ENCODE data around the gene OR52A5. TPM values are rescaled to one million over a fixed set of nuclear protein-coding genes. Genes with fewer than 3 reads are reported as not detected.

Gene OR52A5
- total and polyA plus RNA-seq, 2 experiments from 2014 or later, result 0.11 to 0.24 TPM

GRCh38 chr11:5081405-5081804, 56.8 kb downstream of the OR52A5 start (continued):
- TF ChIP-seq ZNF331 (CRISPR knock-in tag; IDR thresholded peaks at IDR 0.05; ENCODE audit: low read depth) (no peak), JUNB (IDR thresholded peaks at IDR 0.05; ENCODE audit: unreplicated experiment) (no peak)

Other genes starting within 250 kb of the OR52A5 start
- not detected in 2 replicates for gene OR51A7, start 234.6 kb downstream of the OR52A5 start, total RNA-seq (2014; rRNA removed; shearing (Covaris generic))
- gene OR51A7, start 234.6 kb downstream of the OR52A5 start, polyA plus RNA-seq (2016; fragmentation: Nextera tagmentation; extraction: Ambion mirVana), result not detected in 2 replicates
- gene OR51G2, start 219.0 kb downstream of the OR52A5 start, total RNA-seq (2014; rRNA removed; shearing (Covaris generic)), result not detected in 2 replicates
- gene OR51G2, start 219.0 kb downstream of the OR52A5 start, polyA plus RNA-seq (2016; fragmentation: Nextera tagmentation; extraction: Ambion mirVana), result not detected in 2 replicates
- not detected in 2 replicates for gene OR51G1, start 214.0 kb downstream of the OR52A5 start, total RNA-seq (2014; rRNA removed; shearing (Covaris generic))
- not detected in 2 replicates for gene OR51G1, start 214.0 kb downstream of the OR52A5 start, polyA plus RNA-seq (2016; fragmentation: Nextera tagmentation; extraction: Ambion mirVana)
- gene OR51A4, start 190.8 kb downstream of the OR52A5 start, total RNA-seq (2014; rRNA removed; shearing (Covaris generic)), result not detected in 2 replicates
- not detected in 2 replicates for gene OR51A4, start 190.8 kb downstream of the OR52A5 start, polyA plus RNA-seq (2016; fragmentation: Nextera tagmentation; extraction: Ambion mirVana)
- gene OR51A2, start 182.6 kb downstream of the OR52A5 start, total RNA-seq (2014; rRNA removed; shearing (Covaris generic)), result not detected in 2 replicates
- gene OR51A2, start 182.6 kb downstream of the OR52A5 start, polyA plus RNA-seq (2016; fragmentation: Nextera tagmentation; extraction: Ambion mirVana), result not detected in 2 replicates
- gene OR51L1, start 143.5 kb downstream of the OR52A5 start, total RNA-seq (2014; rRNA removed; shearing (Covaris generic)), result not detected in 2 replicates
- not detected in 2 replicates for gene OR51L1, start 143.5 kb downstream of the OR52A5 start, polyA plus RNA-seq (2016; fragmentation: Nextera tagmentation; extraction: Ambion mirVana)
- gene OR52J3, start 91.8 kb downstream of the OR52A5 start, total RNA-seq (2014; rRNA removed; shearing (Covaris generic)), result not detected in 2 replicates
- not detected in 2 replicates for gene OR52J3, start 91.8 kb downstream of the OR52A5 start, polyA plus RNA-seq (2016; fragmentation: Nextera tagmentation; extraction: Ambion mirVana)
- gene OR52E2, start 78.7 kb downstream of the OR52A5 start, total RNA-seq (2014; rRNA removed; shearing (Covaris generic)), result not detected in 2 replicates
- not detected in 2 replicates for gene OR52E2, start 78.7 kb downstream of the OR52A5 start, polyA plus RNA-seq (2016; fragmentation: Nextera tagmentation; extraction: Ambion mirVana)
- not detected in 2 replicates for gene OR52E1, start 68.8 kb downstream of the OR52A5 start, total RNA-seq (2014; rRNA removed; shearing (Covaris generic))
- gene OR52E1, start 68.8 kb downstream of the OR52A5 start, polyA plus RNA-seq (2016; fragmentation: Nextera tagmentation; extraction: Ambion mirVana), result not detected in 2 replicates
- 4.3 and 4.4 TPM in 2 replicates for gene OR52A1, start 16.4 kb upstream of the OR52A5 start, total RNA-seq (2014; rRNA removed; shearing (Covaris generic))
- 0.73 and 0.82 TPM in 2 replicates for gene OR52A1, start 16.4 kb upstream of the OR52A5 start, polyA plus RNA-seq (2016; fragmentation: Nextera tagmentation; extraction: Ambion mirVana)
- not detected in 2 replicates for gene OR51V1, start 62.3 kb upstream of the OR52A5 start, total RNA-seq (2014; rRNA removed; shearing (Covaris generic))
- gene OR51V1, start 62.3 kb upstream of the OR52A5 start, polyA plus RNA-seq (2016; fragmentation: Nextera tagmentation; extraction: Ambion mirVana), result not detected in 2 replicates
- gene HBB, start 88.7 kb upstream of the OR52A5 start, total RNA-seq (2014; rRNA removed; shearing (Covaris generic)), result not detected in 2 replicates
- gene HBB, start 88.7 kb upstream of the OR52A5 start, polyA plus RNA-seq (2016; fragmentation: Nextera tagmentation; extraction: Ambion mirVana), result not detected in 2 replicates
- gene HBD, start 96.1 kb upstream of the OR52A5 start, total RNA-seq (2014; rRNA removed; shearing (Covaris generic)), result not detected in 2 replicates
- not detected in 2 replicates for gene HBD, start 96.1 kb upstream of the OR52A5 start, polyA plus RNA-seq (2016; fragmentation: Nextera tagmentation; extraction: Ambion mirVana)
- not detected in 2 replicates for gene HBG1, start 111.5 kb upstream of the OR52A5 start, total RNA-seq (2014; rRNA removed; shearing (Covaris generic))
- not detected in 2 replicates for gene HBG1, start 111.5 kb upstream of the OR52A5 start, polyA plus RNA-seq (2016; fragmentation: Nextera tagmentation; extraction: Ambion mirVana)
- gene HBG2, start 116.4 kb upstream of the OR52A5 start, total RNA-seq (2014; rRNA removed; shearing (Covaris generic)), result not detected in 2 replicates
- gene HBG2, start 116.4 kb upstream of the OR52A5 start, polyA plus RNA-seq (2016; fragmentation: Nextera tagmentation; extraction: Ambion mirVana), result not detected in 2 replicates
- 1.0 TPM in 1 of 2 replicates, not detected in the other for gene HBE1, start 131.6 kb upstream of the OR52A5 start, total RNA-seq (2014; rRNA removed; shearing (Covaris generic))
- not detected in 2 replicates for gene HBE1, start 131.6 kb upstream of the OR52A5 start, polyA plus RNA-seq (2016; fragmentation: Nextera tagmentation; extraction: Ambion mirVana)
- gene OR51B4, start 163.6 kb upstream of the OR52A5 start, total RNA-seq (2014; rRNA removed; shearing (Covaris generic)), result not detected in 2 replicates
- not detected in 2 replicates for gene OR51B4, start 163.6 kb upstream of the OR52A5 start, polyA plus RNA-seq (2016; fragmentation: Nextera tagmentation; extraction: Ambion mirVana)
- gene OR51B2, start 185.9 kb upstream of the OR52A5 start, total RNA-seq (2014; rRNA removed; shearing (Covaris generic)), result not detected in 2 replicates
- not detected in 2 replicates for gene OR51B2, start 185.9 kb upstream of the OR52A5 start, polyA plus RNA-seq (2016; fragmentation: Nextera tagmentation; extraction: Ambion mirVana)
- not detected in 2 replicates for gene OR51B5, start 205.2 kb upstream of the OR52A5 start, total RNA-seq (2014; rRNA removed; shearing (Covaris generic))
- gene OR51B5, start 205.2 kb upstream of the OR52A5 start, polyA plus RNA-seq (2016; fragmentation: Nextera tagmentation; extraction: Ambion mirVana), result not detected in 2 replicates
- gene OR51B6, start 213.2 kb upstream of the OR52A5 start, total RNA-seq (2014; rRNA removed; shearing (Covaris generic)), result not detected in 2 replicates
- not detected in 2 replicates for gene OR51B6, start 213.2 kb upstream of the OR52A5 start, polyA plus RNA-seq (2016; fragmentation: Nextera tagmentation; extraction: Ambion mirVana)
- 0.03 and 0.35 TPM in 2 replicates for gene OR51M1, start 245.5 kb upstream of the OR52A5 start, total RNA-seq (2014; rRNA removed; shearing (Covaris generic))
- gene OR51M1, start 245.5 kb upstream of the OR52A5 start, polyA plus RNA-seq (2016; fragmentation: Nextera tagmentation; extraction: Ambion mirVana), result not detected in 2 replicates

All from GM23338 (cell line).